Glutamatergic neuron (in vitro differentiated cells): ENCODE results near the gene SF3A2. TPM values are rescaled to one million over a fixed set of nuclear protein-coding genes. Genes with fewer than 3 reads are reported as not detected.

ENCODE experiments used
- DNase-seq: peaks from one replicate; pipeline ENCODE4 v3.0.0; 2022
- H3K27ac Mint-ChIP-seq: one replicate; pipeline ENCODE4 v1.8.0; 2020; ENCODE audit warnings: mild to moderate bottlenecking, mixed read lengths, inconsistent platforms; ENCODE audit not compliant: unreplicated experiment
- H3K27me3 Mint-ChIP-seq: one replicate; pipeline ENCODE4 v1.8.0; 2020; ENCODE audit warnings: mild to moderate bottlenecking, moderate library complexity, mixed read lengths, inconsistent platforms; ENCODE audit not compliant: unreplicated experiment
- H3K36me3 Mint-ChIP-seq: one replicate; pipeline ENCODE4 v1.8.0; 2020; ENCODE audit warnings: mild to moderate bottlenecking, mixed read lengths, inconsistent platforms; ENCODE audit not compliant: unreplicated experiment
- H3K4me1 Mint-ChIP-seq: one replicate; pipeline ENCODE4 v1.8.0; 2020; ENCODE audit warnings: mild to moderate bottlenecking, low read depth, mixed read lengths, inconsistent platforms; ENCODE audit not compliant: unreplicated experiment
- H3K4me3 Mint-ChIP-seq: one replicate; pipeline ENCODE4 v1.8.0; 2020; ENCODE audit warnings: mild to moderate bottlenecking, mixed read lengths, inconsistent platforms; ENCODE audit not compliant: unreplicated experiment
- H3K9me3 Mint-ChIP-seq: one replicate; pipeline ENCODE4 v1.8.0; 2020; ENCODE audit warnings: mild to moderate bottlenecking, moderate library complexity, mixed read lengths, inconsistent platforms; ENCODE audit not compliant: unreplicated experiment
- CTCF ChIP-seq: fragments of 200-600 bp; sonication (generic); IDR thresholded peaks from one replicate; pipeline ENCODE4 v1.5.0; 2021; ENCODE audit not compliant: partially characterized antibody, unreplicated experiment
- total RNA-seq: library from RNA; stranded (reverse); fragmentation: NEBNext Ultra II Directional; extraction: Animal tissue kit (Norgen Biotek cat#: 25700); gene quantifications from one replicate; pipeline ENCODE4 v1.2.1, GENCODE V29; 2021; ENCODE audit not compliant: unreplicated experiment

Gene SF3A2
- total RNA-seq, 1 donor from 2014 or later, result 101 TPM

DNA sequence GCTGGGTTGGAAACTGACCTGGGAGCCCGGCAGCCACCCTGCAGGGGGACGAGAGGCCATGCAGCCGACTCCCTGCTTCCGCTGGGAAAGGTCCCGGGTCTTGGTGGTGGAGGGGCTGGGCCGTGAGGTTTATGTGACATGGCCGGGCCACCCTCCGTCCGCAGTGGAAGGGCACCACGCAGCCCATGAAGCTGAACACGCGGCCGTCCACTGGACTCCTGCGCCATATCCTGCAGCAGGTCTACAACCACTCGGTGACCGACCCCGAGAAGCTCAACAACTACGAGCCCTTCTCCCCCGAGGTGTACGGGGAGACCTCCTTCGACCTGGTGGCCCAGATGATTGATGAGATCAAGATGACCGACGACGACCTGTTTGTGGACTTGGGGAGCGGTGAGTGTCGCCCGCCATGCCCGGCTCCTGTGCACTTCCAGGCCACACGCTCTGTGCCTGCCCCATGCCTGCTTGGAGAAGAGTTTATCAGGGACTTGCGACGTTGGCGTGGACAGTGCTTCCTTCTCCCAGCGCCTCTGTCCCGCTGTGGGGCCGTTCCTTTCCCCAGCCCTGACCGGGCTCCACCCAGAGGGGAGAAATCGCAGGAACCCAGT lies 45.7 kb upstream of the SF3A2 start:
- Mint-ChIP-seq H3K27ac (no peak overlapping the region), H3K9me3 (peaks cover 4% of the 10 kb centered on the region), H3K4me1 (no peaks in the 10 kb centered on the region), H3K4me3 (no peak overlapping the region), H3K36me3 (no peaks in the 10 kb centered on the region), H3K27me3 (peaks cover 6% of the 10 kb centered on the region)
- TF ChIP-seq CTCF, result no peak
- no peak for DNase-seq

- Mint-ChIP-seq H3K36me3 (no peaks in the 10 kb centered on the region), H3K4me3 (no peak overlapping the region), H3K9me3 (peaks cover 6% of the 10 kb centered on the region), H3K27ac (no peak overlapping the region), H3K27me3 (peaks cover 6% of the 10 kb centered on the region), H3K4me1 (no peaks in the 10 kb centered on the region)
- no peak for TF ChIP-seq CTCF
- no peak for DNase-seq
Observed at GRCh38 chr19:2191456-2192310, 44.9 kb upstream of the SF3A2 start.

GRCh38 chr19:2192862-2193261 lies 43.8 kb upstream of the SF3A2 start:
- peaks cover 8% of the 10 kb centered on the region for H3K27me3 Mint-ChIP-seq
- no peaks in the 10 kb centered on the region for H3K36me3 Mint-ChIP-seq
- H3K4me3 Mint-ChIP-seq, result no peak overlapping the region
- no peak for DNase-seq
- no peak overlapping the region for H3K27ac Mint-ChIP-seq
- H3K4me1 Mint-ChIP-seq, result no peaks in the 10 kb centered on the region
- peaks cover 3% of the 10 kb centered on the region for H3K9me3 Mint-ChIP-seq
- no peak for TF ChIP-seq CTCF

DNA sequence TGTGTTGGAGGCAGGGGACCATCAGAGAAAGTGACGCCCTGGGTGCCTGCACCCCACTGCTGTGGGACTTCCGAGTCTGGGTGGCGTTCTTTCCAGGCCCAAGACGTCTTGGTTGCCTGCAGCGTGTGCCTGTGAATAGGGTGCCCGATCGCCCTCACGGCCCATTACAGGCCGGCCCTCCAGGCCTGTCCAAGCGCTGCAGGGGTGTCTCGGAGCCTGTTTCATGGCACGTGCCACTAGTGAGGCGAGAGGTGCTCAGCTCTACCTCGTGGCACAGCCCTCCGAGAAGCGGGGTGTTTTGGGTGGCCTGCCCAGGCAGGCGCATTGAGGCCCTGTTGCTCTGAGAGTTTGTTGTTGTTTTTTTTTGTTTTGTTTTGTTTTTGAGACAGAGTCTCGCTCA lies 42.8 kb upstream of the SF3A2 start:
- H3K9me3 Mint-ChIP-seq, result peaks cover 5% of the 10 kb centered on the region
- DNase-seq, result no peak
- no peaks in the 10 kb centered on the region for H3K36me3 Mint-ChIP-seq
- H3K4me1 Mint-ChIP-seq, result peaks cover 4% of the 10 kb centered on the region
- peaks cover 9% of the 10 kb centered on the region for H3K27me3 Mint-ChIP-seq
- no peak overlapping the region for H3K27ac Mint-ChIP-seq
- H3K4me3 Mint-ChIP-seq, result no peak overlapping the region
- no peak for TF ChIP-seq CTCF

DNA sequence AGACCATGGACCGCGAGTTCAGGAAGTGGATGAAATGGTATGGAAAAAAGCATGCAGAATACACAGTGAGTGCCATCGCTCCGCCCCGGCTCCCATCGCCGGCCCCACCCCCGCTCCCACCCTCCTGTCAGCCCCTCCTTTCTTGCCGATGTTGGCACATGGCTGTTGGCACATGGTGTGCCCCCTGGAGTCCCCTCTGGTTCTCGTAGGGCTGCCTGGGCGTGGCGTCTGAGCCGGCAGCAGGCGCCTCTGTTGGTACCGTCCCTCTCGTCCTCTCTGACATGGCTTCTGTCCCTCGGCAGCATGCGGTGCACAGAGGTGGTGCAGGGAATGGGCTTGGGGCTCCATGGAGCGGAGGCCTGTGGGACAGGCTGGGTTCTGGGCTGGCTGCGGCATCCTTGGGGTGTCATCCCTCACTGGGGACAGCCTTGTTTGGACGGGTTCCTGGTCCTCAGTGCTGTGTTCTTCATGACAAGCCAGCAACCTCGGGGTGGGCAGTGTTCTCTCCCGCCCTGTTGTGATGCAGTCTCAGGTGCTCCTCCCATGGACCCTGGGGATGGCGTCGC lies 42.0 kb upstream of the SF3A2 start:
- Mint-ChIP-seq H3K27ac (no peak overlapping the region), H3K27me3 (peaks cover 9% of the 10 kb centered on the region)

More for the DNA sequence above, 42.0 kb upstream of the SF3A2 start:
- Mint-ChIP-seq H3K36me3 (no peaks in the 10 kb centered on the region), H3K9me3 (peaks cover 8% of the 10 kb centered on the region), H3K4me3 (no peak overlapping the region), H3K4me1 (peaks cover 8% of the 10 kb centered on the region)
- TF ChIP-seq CTCF, result no peak
- no peak for DNase-seq
